Uterine smooth muscle cell (primary cell): ENCODE measurements around the gene WDR11. TPM values are rescaled to one million over a fixed set of nuclear protein-coding genes. Genes with fewer than 3 reads are reported as not detected.

Experiments
- total RNA-seq: library from RNA; depleted of rRNA; stranded (reverse); fragments of >200 nt; gene quantifications from 2 replicates; pipeline ENCODE4 v1.2.3, GENCODE V29; 2014

The WDR11 gene, protein sequence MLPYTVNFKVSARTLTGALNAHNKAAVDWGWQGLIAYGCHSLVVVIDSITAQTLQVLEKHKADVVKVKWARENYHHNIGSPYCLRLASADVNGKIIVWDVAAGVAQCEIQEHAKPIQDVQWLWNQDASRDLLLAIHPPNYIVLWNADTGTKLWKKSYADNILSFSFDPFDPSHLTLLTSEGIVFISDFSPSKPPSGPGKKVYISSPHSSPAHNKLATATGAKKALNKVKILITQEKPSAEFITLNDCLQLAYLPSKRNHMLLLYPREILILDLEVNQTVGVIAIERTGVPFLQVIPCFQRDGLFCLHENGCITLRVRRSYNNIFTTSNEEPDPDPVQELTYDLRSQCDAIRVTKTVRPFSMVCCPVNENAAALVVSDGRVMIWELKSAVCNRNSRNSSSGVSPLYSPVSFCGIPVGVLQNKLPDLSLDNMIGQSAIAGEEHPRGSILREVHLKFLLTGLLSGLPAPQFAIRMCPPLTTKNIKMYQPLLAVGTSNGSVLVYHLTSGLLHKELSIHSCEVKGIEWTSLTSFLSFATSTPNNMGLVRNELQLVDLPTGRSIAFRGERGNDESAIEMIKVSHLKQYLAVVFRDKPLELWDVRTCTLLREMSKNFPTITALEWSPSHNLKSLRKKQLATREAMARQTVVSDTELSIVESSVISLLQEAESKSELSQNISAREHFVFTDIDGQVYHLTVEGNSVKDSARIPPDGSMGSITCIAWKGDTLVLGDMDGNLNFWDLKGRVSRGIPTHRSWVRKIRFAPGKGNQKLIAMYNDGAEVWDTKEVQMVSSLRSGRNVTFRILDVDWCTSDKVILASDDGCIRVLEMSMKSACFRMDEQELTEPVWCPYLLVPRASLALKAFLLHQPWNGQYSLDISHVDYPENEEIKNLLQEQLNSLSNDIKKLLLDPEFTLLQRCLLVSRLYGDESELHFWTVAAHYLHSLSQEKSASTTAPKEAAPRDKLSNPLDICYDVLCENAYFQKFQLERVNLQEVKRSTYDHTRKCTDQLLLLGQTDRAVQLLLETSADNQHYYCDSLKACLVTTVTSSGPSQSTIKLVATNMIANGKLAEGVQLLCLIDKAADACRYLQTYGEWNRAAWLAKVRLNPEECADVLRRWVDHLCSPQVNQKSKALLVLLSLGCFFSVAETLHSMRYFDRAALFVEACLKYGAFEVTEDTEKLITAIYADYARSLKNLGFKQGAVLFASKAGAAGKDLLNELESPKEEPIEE
- 75.4 and 87.9 TPM in 2 replicates for total RNA-seq

DNA sequence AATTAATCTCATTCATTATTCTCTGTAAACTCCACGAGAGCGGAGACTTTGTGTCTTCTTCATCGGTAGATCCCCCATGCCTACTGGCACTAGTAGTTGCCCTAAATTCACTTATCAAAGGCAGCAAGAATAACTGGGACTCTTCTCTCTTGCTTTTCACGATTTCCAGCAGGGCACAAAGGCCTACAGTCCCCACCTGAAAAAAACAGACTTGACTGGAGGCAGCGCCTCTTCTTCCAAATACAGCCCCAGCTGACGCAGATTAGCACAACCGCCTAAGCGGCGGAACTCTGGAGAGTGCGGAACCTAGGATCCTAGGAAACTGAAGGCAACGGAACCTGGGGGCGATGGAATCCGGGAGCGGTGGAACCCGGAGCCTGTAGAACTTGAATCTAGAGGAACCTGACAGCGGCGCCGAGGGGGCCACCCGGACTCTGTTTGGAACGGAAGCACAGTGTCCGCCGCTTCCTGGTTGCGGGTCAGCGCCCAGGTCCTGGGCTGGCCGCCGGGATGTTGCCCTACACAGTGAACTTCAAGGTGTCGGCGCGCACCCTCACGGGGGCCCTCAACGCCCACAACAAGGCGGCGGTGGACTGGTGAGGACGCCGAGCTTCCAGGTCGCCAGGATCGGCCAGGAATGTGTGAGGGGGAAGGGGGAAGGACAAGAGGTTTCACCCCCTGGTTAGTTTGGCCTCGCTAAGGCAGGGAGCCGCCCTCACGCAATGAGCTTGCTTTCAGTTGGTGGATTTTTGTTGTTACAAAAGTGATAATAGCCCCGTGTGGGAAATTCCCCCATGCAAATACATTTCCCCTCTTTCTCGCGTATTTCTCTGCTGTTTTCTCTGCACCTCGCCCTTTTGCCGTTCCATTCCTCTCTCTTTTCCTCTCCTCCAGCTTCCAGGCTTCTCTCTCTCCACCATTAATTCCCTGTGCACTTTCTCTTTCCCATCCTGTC is at the start of gene WDR11:
WDR11 (plus strand) TSS at position 452 of the 955 bp plus-strand sequence; CDS start at position 511, 59 bp downstream.

